ENCODE data around the gene RTN4RL2. TPM values are rescaled to one million over a fixed set of nuclear protein-coding genes. Genes with fewer than 3 reads are reported as not detected.

Gene RTN4RL2
- total RNA-seq, 1 experiment from 2014 or later, result 15.5 TPM

- TF ChIP-seq STAT6 (CRISPR knock-in tag; conservative IDR thresholded peaks at IDR 0.05; ENCODE audit: low read depth) (no peak), PREB (CRISPR knock-in tag; IDR thresholded peaks at IDR 0.05; ENCODE audit: borderline replicate concordance) (no peak), ETV6 (CRISPR knock-in tag; IDR thresholded peaks at IDR 0.05) (no peak), ZNF512 (CRISPR knock-in tag; IDR thresholded peaks at IDR 0.05; ENCODE audit: borderline replicate concordance) (no peak), TP53 (CRISPR knock-in tag; IDR thresholded peaks at IDR 0.05) (no peak), OVOL2 (CRISPR knock-in tag; IDR thresholded peaks at IDR 0.05; ENCODE audit: borderline replicate concordance) (no peak)
Observed at GRCh38 chr11:57427727-57428082, 32.6 kb upstream of the RTN4RL2 start (continued).

GRCh38 chr11:57428643-57429042, 31.7 kb upstream of the RTN4RL2 start:
- no peak for DNase-seq (ENCODE audit: low spot score)
- ATAC-seq, result no peak
- CTCF ChIA-PET, result interaction anchor here (1.7 kb wide), 1 partner anchor 29 kb away, joined by 9 read pairs; no protein-coding TSS in a partner anchor
- Mint-ChIP-seq H3K9me3 (no peaks in the 10 kb centered on the region), H3K4me3 (no peak overlapping the region), H3K27me3 (ENCODE audit: low read depth) (peaks cover 38% of the 10 kb centered on the region), H3K36me3 (peaks cover 8% of the 10 kb centered on the region), H3K27ac (no peak overlapping the region), H3K4me1 (peaks cover 29% of the 10 kb centered on the region)
- POLR2A ChIA-PET, result no interaction called here
- TF ChIP-seq RELA (CRISPR knock-in tag; IDR thresholded peaks at IDR 0.05; ENCODE audit: borderline replicate concordance) (no peak), CREM (CRISPR knock-in tag; IDR thresholded peaks at IDR 0.05) (no peak), JUN (CRISPR knock-in tag; IDR thresholded peaks at IDR 0.05) (no peak), ZNF532 (CRISPR knock-in tag; IDR thresholded peaks at IDR 0.05; ENCODE audit: borderline replicate concordance) (no peak), CDX4 (CRISPR knock-in tag; IDR thresholded peaks at IDR 0.05; ENCODE audit: borderline replicate concordance) (no peak)

- POLR2A ChIA-PET, result no interaction called here
- Mint-ChIP-seq H3K36me3 (peaks cover 3% of the 10 kb centered on the region; the same call in 1 of the 2 replicates), H3K4me1 (peaks cover 24% of the 10 kb centered on the region), H3K27ac (no peak overlapping the region), H3K27me3 (ENCODE audit: low read depth) (peaks cover 39% of the 10 kb centered on the region), H3K4me3 (no peak overlapping the region), H3K9me3 (no peaks in the 10 kb centered on the region)
- DNase-seq (ENCODE audit: low spot score) (no peak), ATAC-seq (no peak)
- CTCF ChIA-PET, result interaction anchor here (0.6 to 1.9 kb wide), 7 partner anchors 30 to 84 kb away, joined by 3 to 20 read pairs (median 4); partner anchors contain the start of gene RTN4RL2
- no peak for TF ChIP-seq ZNF423 (CRISPR knock-in tag; IDR thresholded peaks at IDR 0.05)
- TF ChIP-seq NFYB (CRISPR knock-in tag; conservative IDR thresholded peaks at IDR 0.05; ENCODE audit: low read depth), result no peak
- TF ChIP-seq MLX (CRISPR knock-in tag; IDR thresholded peaks at IDR 0.05), result no peak
- TF ChIP-seq ZBTB21 (CRISPR knock-in tag; IDR thresholded peaks at IDR 0.05; ENCODE audit: borderline replicate concordance), result no peak
- no peak for TF ChIP-seq SP1 (CRISPR knock-in tag; conservative IDR thresholded peaks at IDR 0.05)
- no peak for TF ChIP-seq AR (CRISPR knock-in tag; IDR thresholded peaks at IDR 0.05)
- no peak for TF ChIP-seq ZNF671 (CRISPR knock-in tag; IDR thresholded peaks at IDR 0.05)
Observed at GRCh38 chr11:57429946-57430345, 30.4 kb upstream of the RTN4RL2 start.

Data from WTC11 (cell line).